GM18499 (cell line): ENCODE measurements around the gene ABCA1.

Experiments
- ATAC-seq: cut with Tn5 transposase; IDR thresholded peaks from one replicate; pipeline ENCODE4 v1.9.1; 2021; ENCODE audit warnings: moderate number of reproducible peaks; ENCODE audit not compliant: insufficient read depth, unreplicated experiment

Gene ABCA1

DNA sequence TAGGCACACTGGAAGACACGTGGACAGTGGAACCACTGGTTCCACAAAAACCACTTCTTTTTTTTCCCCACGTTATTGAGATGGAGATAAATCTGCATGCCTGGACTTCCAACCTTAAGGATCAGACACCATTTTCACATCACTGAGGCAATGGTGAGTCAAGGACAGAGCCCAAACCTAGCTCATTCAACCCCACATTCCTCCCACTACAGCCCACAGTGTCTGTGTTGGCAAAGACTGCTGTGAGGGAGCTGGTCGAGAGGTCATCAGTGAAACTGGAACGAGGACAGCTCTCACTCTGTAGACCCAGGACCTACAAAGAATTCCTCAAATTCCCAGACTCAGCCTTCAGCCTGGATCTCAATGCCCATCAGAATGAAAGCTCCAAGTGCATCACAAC, 74.8 kb downstream of the ABCA1 start:
- no peak for ATAC-seq

GRCh38 chr9:104851546-104851920, 76.4 kb downstream of the ABCA1 start:
- no peak for ATAC-seq

DNA sequence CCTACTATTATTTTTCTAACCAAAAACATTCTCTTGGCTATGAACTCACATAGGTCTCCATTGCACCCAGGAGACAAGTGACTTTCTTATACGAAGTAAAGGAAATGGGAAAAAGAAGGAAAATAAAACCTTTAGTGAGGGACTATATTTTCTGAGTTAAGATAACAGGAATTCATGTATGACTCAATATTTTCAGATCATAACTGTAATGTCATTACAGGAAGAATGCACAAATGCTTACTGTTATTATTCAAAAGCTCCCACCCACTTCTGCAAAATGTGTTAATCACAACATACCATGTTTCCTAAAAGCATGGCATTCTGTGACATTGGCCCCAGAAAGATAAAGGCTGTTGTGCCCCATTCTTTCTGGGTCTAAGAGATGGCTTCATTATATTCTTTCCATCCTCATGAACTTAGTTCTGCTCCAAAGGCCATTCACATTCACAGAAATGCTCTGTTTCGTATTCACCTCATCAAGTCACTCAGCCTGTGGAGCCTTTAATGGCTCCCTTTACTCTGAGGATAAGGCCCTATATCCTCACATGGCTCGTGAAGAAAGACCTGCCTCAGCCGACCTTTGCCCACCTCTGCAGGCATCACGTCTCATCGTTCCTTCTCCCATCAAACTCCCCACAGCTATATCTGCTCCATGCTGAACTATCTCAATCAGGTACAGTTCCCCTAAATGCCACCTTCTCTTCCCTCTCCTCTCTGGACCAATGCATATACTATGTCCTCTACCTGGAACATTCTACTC, 77.0 kb downstream of the ABCA1 start:
- ATAC-seq: no peak

DNA sequence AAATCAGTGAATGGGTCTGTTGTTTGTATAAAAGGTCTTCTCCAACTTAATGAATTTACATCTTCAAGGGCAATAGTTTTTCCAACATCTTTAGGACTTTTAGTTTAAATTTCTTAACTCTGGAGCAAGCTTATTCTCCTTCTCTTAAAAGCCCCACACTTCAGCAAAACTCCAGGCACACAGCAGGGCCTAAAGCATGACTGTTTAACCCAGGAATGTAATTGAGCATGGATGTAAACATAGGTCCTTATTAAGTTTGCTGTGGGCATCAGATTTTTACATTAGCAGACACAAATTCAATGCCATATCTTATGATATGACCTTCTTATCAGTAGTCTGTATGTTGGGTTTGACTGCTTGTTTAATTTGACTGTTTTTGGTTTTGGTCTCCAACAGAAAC, 78.9 kb downstream of the ABCA1 start:
- no peak for ATAC-seq

- ATAC-seq: no peak
Observed at GRCh38 chr9:104844710-104845109, 83.2 kb downstream of the ABCA1 start.

DNA sequence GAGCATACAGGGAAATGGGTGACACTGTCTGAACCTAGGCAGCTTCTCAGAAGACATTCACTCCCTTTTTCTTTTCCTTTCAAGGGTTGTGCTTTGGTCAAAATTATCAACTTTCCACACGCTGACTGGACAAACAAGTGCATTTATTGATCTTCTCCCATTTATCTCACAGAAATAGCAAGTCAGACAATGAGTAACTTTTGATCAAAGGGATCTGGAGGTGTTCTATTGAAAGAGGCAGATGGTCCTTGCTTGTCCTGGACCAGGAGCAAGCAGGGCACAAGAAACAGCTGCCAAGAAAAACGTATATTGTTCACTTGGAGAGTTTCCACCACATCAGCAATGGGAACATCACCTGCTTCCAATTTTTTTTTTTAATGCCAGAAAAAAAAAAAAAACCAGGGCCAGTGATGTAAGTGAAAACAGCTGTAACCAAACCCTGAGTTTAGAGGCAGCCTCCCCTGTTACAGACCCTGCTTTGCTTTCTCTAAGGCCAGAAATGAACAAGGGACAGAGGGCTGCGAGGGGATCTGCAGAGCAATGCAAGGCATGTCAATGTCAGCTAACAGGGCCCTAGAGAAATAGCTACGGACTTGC, 84.2 kb downstream of the ABCA1 start:
- no peak for ATAC-seq

DNA sequence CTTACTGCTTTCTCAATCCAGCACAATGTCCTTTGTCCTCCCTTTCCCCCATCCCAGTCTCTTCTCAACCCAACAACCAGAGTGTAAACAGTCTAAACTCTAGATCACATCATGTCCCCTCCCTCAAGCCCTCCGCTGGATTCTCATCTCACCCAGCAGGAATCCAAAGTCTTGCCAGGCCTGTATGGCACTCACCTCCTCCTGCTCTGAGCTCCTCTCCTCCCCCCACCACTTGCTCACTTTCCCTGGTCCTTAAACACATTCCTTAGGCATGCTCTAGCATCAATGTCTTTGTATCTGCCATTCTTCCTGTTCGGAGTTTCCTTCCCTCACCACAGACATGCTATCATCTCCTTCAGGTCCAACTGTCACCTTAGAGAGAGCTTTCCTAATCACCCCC, 85.3 kb downstream of the ABCA1 start:
- no peak for ATAC-seq

DNA sequence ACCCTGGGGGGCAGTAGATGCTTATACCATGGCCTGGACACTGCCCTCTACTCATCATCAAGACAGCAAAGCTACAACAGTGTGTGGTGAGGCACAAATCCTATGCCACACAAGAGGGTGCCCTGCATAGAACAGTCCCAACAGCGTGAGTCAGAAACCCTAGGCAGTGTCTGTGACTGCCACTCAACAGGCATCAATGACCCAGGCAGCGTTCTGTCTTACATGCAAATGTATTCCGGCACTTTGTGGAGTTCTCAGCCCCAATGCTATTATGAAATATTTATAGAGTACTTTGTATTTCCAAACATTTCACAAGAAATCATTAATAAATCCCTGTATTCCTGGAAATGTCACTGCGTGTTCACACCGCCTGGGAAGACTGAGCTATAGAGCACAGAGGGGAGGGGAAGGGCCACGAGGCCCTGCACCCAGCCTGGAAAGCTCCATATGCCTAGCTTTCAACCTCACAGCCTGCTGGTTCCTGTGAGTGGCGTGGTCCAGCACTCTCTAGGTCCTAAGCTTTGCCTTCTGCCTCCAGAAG, 86.3 kb downstream of the ABCA1 start:
- ATAC-seq: no peak

- ATAC-seq: no peak
Observed at GRCh38 chr9:104838958-104839357, 89.0 kb downstream of the ABCA1 start.

- no peak for ATAC-seq
Observed at GRCh38 chr9:104836767-104837166, 91.2 kb downstream of the ABCA1 start.

GRCh38 chr9:104836235-104836634, 91.7 kb downstream of the ABCA1 start:
- no peak for ATAC-seq

DNA sequence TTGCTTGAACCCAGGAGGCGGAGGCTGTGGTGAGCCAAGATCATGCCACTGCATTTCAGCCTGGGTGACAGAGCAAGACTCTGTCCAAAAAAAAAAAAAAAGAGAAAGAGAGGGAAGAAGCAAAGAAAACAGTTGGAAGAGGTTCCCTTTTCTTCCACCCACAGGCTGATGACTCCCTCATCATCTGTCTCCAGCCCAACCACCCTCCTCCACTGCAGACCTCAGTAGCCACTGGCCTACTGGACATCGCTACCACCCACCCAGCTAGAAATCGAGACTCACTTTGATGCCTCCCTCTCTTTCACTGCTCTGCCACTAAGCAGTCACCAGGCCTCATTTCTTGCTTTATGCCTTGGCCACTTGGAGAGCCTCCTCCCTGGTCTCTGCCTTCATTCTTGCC, 92.8 kb downstream of the ABCA1 start:
- no peak for ATAC-seq

DNA sequence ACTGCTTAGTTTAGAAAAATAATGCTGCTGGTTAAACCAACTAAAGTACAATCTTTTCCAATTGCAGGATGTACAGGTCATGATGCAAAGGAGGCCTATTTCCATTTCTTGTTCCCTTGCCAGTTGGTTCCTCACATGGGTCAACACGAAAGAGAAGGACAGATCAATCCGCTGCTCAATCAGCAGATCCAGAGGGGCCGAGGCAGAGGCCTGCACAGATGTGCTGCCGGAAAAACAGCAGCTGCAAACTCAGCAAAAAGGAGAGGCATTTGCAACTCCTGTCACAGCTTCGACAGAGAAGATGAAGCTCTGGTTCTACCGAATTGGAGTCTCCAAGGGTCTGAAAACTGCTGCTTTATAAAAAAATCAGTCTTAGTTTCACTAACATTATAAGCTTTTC, 94.3 kb downstream of the ABCA1 start:
- ATAC-seq: no peak

DNA sequence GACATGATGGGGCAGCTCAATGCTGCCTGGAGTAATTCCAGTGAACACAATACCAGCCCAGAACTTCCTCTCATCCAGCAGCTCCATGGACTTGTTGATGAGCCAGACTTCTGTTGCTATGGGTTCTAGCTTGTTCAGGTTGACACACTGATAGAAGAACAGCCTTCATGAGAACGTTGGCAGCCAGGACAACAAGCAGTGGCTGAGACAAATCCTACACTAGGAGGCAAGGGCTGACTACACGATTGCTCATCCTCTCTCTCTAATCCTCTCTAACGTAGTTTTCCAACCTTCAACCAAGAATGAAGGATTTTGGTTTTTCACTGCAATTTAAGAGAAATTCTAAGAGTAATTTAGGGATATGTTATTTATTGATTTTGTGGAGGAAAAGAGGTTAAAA, 96.3 kb downstream of the ABCA1 start:
- ATAC-seq: no peak

DNA sequence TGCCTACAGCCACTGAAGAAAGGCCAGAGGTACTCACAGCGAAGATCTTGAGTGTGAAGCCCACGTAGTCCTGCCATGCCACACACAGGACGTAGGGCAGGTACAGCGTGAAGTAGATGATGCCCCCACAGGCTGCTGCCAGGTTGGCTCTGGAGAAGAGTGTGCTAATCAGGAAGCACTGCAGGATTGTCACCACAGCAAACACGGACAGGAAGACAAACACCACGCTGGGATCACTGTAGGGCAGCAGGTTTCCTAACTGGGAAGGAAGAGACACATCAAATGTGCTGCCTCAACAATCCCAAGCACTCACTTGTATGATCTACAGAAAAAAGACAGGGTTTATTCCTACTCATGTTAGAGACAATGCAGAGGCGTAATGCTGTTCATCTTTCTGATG, 101.0 kb downstream of the ABCA1 start:
- no peak for ATAC-seq

GRCh38 chr9:104826079-104826775, 101.7 kb downstream of the ABCA1 start:
- no peak for ATAC-seq

DNA sequence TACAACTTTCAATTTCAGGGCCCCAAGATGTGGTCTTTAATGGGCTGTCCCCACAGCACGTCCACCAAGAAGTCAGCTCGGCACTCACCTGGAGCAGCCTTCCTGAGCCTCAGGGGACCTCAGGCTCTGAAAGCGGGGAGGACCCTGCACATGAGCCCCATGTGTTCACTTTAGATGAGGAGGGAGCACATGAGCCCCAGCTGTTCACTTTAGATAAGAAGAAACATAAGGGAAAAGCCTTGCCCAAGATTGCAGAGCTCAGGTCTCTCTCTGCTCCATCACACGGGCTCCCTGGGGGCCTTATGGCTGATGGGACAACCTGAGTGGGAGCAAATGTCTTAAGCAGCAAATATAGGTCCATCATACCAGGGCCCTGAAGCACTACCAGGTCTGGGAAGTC, 107.6 kb downstream of the ABCA1 start:
- ATAC-seq: no peak

DNA sequence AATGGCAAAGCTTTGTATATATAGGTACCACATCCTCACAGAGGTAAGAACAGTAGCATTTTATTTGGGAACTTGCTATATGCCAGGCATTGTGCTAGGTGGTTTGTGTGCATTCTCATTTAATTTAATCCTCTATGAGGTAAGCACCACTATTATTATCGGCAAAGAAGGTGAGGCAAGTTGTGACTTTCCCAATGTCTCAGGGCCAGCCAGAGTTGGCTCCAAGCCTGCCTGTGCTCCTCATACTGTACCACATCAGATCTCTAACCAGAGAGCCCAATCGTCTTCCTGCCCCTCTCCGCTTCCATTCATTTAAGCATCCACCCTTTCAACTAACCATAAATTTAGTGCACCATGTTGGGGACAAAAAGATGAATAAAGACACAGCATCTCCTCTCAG, 108.9 kb downstream of the ABCA1 start:
- no peak for ATAC-seq

GRCh38 chr9:104817437-104817836, 110.5 kb downstream of the ABCA1 start:
- ATAC-seq: no peak

DNA sequence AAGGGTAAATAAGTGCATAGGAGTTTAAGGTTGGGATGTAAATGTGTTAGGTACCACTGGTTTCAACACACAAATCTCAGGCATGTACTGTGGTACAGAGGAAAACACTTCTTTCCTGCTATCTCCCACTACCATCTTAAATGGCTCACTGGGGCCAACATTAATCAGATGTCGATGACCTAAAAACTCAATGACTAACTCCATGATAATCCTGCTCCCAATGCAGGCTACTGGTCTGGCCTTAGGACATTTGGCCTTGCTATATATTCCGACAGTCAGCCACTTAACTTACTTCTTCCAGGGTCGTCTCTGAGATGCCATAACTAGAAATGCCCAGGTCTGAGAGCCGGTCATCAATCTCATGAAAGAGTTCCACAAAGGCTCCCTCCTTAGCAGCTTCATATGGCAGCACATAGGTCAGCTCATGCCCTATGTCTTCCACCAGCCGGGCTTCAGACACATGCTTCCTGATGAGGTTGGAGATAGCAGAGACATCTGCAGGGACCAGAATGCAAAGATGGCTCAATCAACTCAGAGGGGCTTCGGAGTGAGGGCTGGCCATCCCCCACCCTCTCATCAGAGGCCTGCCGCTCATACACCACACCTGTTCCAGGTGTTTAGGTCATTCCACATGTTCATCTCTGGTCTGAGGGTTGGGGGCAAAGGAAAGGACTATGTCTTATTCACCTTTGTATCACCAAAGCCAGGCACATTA, 111.9 kb downstream of the ABCA1 start:
- ATAC-seq: no peak
